ENCODE results near the gene ISG20L2.

The ISG20L2 gene

GRCh38 chr1:156709757-156710489 is 18.6 kb downstream of the ISG20L2 start:
- peaks cover 3% of the 10 kb centered on the region for H3K36me3 Mint-ChIP-seq
- no peak overlapping the region for H3K27ac Mint-ChIP-seq
- H3K9me3 Mint-ChIP-seq (ENCODE audit: low read depth) = no peaks in the 10 kb centered on the region
- no peaks in the 10 kb centered on the region for H3K27me3 Mint-ChIP-seq
- no peak overlapping the region for H3K4me3 Mint-ChIP-seq
- peaks cover 20% of the 10 kb centered on the region for H3K4me1 Mint-ChIP-seq (ENCODE audit: low read depth)

- Mint-ChIP-seq H3K36me3 (no peaks in the 10 kb centered on the region), H3K4me3 (no peak overlapping the region), H3K27ac (no peak overlapping the region), H3K4me1 (ENCODE audit: low read depth) (peaks cover 25% of the 10 kb centered on the region), H3K27me3 (no peaks in the 10 kb centered on the region), H3K9me3 (ENCODE audit: low read depth) (no peaks in the 10 kb centered on the region)
Measured at GRCh38 chr1:156709031-156709430, 19.5 kb downstream of the ISG20L2 start.

- no peak overlapping the region for H3K4me3 Mint-ChIP-seq
Measured at GRCh38 chr1:156708218-156708661, 20.3 kb downstream of the ISG20L2 start.

GRCh38 chr1:156707417-156708217 is 20.9 kb downstream of the ISG20L2 start:
- H3K36me3 Mint-ChIP-seq = no peaks in the 10 kb centered on the region
- peak overlapping the region; percentile 59 for H3K4me3 Mint-ChIP-seq
- H3K27me3 Mint-ChIP-seq = no peaks in the 10 kb centered on the region
- H3K27ac Mint-ChIP-seq = peak overlapping the region; percentile 50
- H3K4me1 Mint-ChIP-seq (ENCODE audit: low read depth) = peaks cover 25% of the 10 kb centered on the region
- H3K9me3 Mint-ChIP-seq (ENCODE audit: low read depth) = no peaks in the 10 kb centered on the region

More at GRCh38 chr1:156708218-156708661, 20.3 kb downstream of the ISG20L2 start:
- Mint-ChIP-seq H3K27me3 (no peaks in the 10 kb centered on the region), H3K4me1 (ENCODE audit: low read depth) (peaks cover 25% of the 10 kb centered on the region), H3K36me3 (no peaks in the 10 kb centered on the region), H3K27ac (peak overlapping the region; percentile 50), H3K9me3 (ENCODE audit: low read depth) (no peaks in the 10 kb centered on the region)

- Mint-ChIP-seq H3K27me3 (no peaks in the 10 kb centered on the region), H3K36me3 (no peaks in the 10 kb centered on the region), H3K4me3 (peak overlapping the region; percentile 82), H3K9me3 (ENCODE audit: low read depth) (no peaks in the 10 kb centered on the region), H3K27ac (no peak overlapping the region), H3K4me1 (ENCODE audit: low read depth) (peaks cover 25% of the 10 kb centered on the region)
Measured at GRCh38 chr1:156706657-156707416, 21.7 kb downstream of the ISG20L2 start.

GRCh38 chr1:156705918-156706656 is 22.5 kb downstream of the ISG20L2 start:
- Mint-ChIP-seq H3K27me3 (no peaks in the 10 kb centered on the region), H3K9me3 (ENCODE audit: low read depth) (no peaks in the 10 kb centered on the region), H3K36me3 (no peaks in the 10 kb centered on the region), H3K4me3 (peak overlapping the region; percentile 82), H3K4me1 (ENCODE audit: low read depth) (peaks cover 28% of the 10 kb centered on the region), H3K27ac (peak overlapping the region; percentile 70)

- H3K9me3 Mint-ChIP-seq (ENCODE audit: low read depth) = no peaks in the 10 kb centered on the region
- no peaks in the 10 kb centered on the region for H3K27me3 Mint-ChIP-seq
- H3K4me1 Mint-ChIP-seq (ENCODE audit: low read depth) = peaks cover 32% of the 10 kb centered on the region
- peak within 1 kb of the TSS; percentile 82 for H3K4me3 Mint-ChIP-seq
- H3K27ac Mint-ChIP-seq = peak within 1 kb of the TSS; percentile 70
- H3K36me3 Mint-ChIP-seq = no peaks in the 10 kb centered on the region
Measured at GRCh38 chr1:156705321-156705917, 23.1 kb downstream of the ISG20L2 start, which contains the start of gene CRABP2. CRABP2 (minus strand) TSS chr1:156705583; CDS start chr1:156705446, 137 bp downstream.

GRCh38 chr1:156704930-156705320 is 23.6 kb downstream of the ISG20L2 start:
- H3K9me3 Mint-ChIP-seq (ENCODE audit: low read depth) = no peaks in the 10 kb centered on the region
- no peaks in the 10 kb centered on the region for H3K36me3 Mint-ChIP-seq
- no peaks in the 10 kb centered on the region for H3K27me3 Mint-ChIP-seq
- peak overlapping the region; percentile 65 for H3K4me3 Mint-ChIP-seq
- no peak overlapping the region for H3K27ac Mint-ChIP-seq
- H3K4me1 Mint-ChIP-seq (ENCODE audit: low read depth) = peaks cover 32% of the 10 kb centered on the region

GRCh38 chr1:156704166-156704711 is 24.3 kb downstream of the ISG20L2 start:
- Mint-ChIP-seq H3K9me3 (ENCODE audit: low read depth) (no peaks in the 10 kb centered on the region), H3K27ac (no peak overlapping the region), H3K36me3 (no peaks in the 10 kb centered on the region), H3K4me1 (ENCODE audit: low read depth) (peaks cover 32% of the 10 kb centered on the region), H3K4me3 (peak overlapping the region; percentile 46), H3K27me3 (no peaks in the 10 kb centered on the region)

- H3K27me3 Mint-ChIP-seq = peaks cover 1% of the 10 kb centered on the region
- H3K4me1 Mint-ChIP-seq (ENCODE audit: low read depth) = peaks cover 32% of the 10 kb centered on the region
- H3K27ac Mint-ChIP-seq = no peak overlapping the region
- no peaks in the 10 kb centered on the region for H3K9me3 Mint-ChIP-seq (ENCODE audit: low read depth)
- H3K36me3 Mint-ChIP-seq = no peaks in the 10 kb centered on the region
- H3K4me3 Mint-ChIP-seq = peak overlapping the region; percentile 46
Measured at GRCh38 chr1:156703741-156704140, 24.8 kb downstream of the ISG20L2 start.

- H3K36me3 Mint-ChIP-seq = no peaks in the 10 kb centered on the region
- peaks cover 32% of the 10 kb centered on the region for H3K4me1 Mint-ChIP-seq (ENCODE audit: low read depth)
Measured at GRCh38 chr1:156703336-156703735, 25.2 kb downstream of the ISG20L2 start.

GRCh38 chr1:156700736-156701531 is 27.6 kb downstream of the ISG20L2 start:
- no peaks in the 10 kb centered on the region for H3K9me3 Mint-ChIP-seq (ENCODE audit: low read depth)

More at GRCh38 chr1:156703336-156703735, 25.2 kb downstream of the ISG20L2 start:
- Mint-ChIP-seq H3K27ac (no peak overlapping the region), H3K27me3 (peaks cover 2% of the 10 kb centered on the region), H3K9me3 (ENCODE audit: low read depth) (no peaks in the 10 kb centered on the region), H3K4me3 (no peak overlapping the region)

GRCh38 chr1:156698995-156699394 is 29.6 kb downstream of the ISG20L2 start:
- H3K27ac Mint-ChIP-seq = no peak overlapping the region
- no peaks in the 10 kb centered on the region for H3K9me3 Mint-ChIP-seq (ENCODE audit: low read depth)
- H3K4me3 Mint-ChIP-seq = no peak overlapping the region
- H3K4me1 Mint-ChIP-seq (ENCODE audit: low read depth) = peaks cover 7% of the 10 kb centered on the region
- peaks cover 8% of the 10 kb centered on the region for H3K27me3 Mint-ChIP-seq
- no peaks in the 10 kb centered on the region for H3K36me3 Mint-ChIP-seq

More at GRCh38 chr1:156700736-156701531, 27.6 kb downstream of the ISG20L2 start:
- peaks cover 5% of the 10 kb centered on the region for H3K27me3 Mint-ChIP-seq
- no peak overlapping the region for H3K4me3 Mint-ChIP-seq
- no peaks in the 10 kb centered on the region for H3K36me3 Mint-ChIP-seq
- H3K4me1 Mint-ChIP-seq (ENCODE audit: low read depth) = peaks cover 20% of the 10 kb centered on the region
- H3K27ac Mint-ChIP-seq = no peak overlapping the region

Data from activated naive CD8-positive, alpha-beta T cell (primary cell).